GM19238 (cell line): ENCODE results near the gene ABAT.
A peak's percentile ranks its signal among the peaks of the same experiment; 100 is the strongest.
"Not testable (repeated sequence)": the region's sequence is repeated elsewhere in the genome, so short reads cannot be mapped to it uniquely, and the experiment has no call there.

ENCODE experiments used
- DNase-seq: peaks from one replicate; pipeline ENCODE4 v3.0.0; 2011; ENCODE audit warnings: low spot score; ENCODE audit not compliant: insufficient read length

The ABAT gene

DNA sequence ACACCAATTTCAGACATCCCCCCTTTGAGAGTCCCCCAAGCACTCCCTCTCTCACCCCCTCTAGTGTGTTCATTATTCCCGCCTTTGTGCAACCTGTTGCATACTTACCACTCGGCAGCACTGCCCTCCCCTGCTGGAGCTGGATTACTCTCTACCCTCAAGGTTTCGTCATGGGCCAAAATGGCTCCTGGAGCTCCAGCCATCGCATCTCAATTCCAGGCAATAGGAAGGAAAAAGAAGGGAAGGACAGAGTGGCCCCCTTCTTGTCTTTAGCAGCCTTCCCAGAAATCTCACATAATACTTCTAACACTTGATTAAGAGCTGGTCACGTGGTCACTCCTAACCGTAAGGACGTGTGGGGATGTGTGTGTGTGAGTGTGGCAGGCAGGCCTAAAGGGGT lies 102.8 kb downstream of the ABAT start:
- DNase-seq = no peak

DNA sequence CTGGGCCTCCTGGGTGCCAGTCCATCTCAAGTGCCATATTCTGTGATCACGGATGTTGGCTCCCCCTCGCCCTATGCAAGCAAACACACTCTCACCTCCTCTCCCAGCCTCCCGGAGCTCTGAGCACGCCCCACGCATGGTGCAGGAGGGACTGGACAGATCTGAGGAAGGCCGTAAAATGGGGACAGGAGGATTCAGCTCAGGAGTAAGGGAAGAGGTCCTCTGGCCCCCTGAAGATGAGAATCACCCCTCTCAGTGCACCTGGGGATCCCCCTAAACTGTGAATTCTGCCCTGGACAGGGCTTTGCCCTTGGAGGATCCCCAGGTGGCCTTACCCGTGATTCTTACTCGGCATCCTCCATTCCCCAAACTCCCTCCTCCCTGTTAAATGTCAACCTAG lies 107.4 kb downstream of the ABAT start:
- DNase-seq = no peak

DNA sequence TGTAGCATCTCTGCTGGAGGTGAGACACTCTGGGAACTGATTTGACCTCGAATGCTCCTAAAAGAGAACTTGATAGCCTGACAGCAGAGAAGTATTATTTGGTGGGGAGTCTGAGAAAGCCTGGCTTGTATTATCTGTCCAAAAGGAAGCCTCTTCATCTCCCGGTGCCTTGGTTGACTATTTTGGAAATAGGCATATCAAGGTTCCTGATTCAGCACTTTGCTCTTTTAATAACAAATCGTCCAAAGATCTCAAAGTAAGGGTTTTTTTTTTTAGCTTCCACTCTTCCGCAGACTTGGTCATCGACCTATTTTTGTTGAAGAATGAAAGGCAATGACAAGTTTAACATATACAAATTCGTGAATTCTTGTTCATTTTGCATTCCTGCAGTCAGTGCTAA lies 108.3 kb downstream of the ABAT start:
- no peak for DNase-seq

DNA sequence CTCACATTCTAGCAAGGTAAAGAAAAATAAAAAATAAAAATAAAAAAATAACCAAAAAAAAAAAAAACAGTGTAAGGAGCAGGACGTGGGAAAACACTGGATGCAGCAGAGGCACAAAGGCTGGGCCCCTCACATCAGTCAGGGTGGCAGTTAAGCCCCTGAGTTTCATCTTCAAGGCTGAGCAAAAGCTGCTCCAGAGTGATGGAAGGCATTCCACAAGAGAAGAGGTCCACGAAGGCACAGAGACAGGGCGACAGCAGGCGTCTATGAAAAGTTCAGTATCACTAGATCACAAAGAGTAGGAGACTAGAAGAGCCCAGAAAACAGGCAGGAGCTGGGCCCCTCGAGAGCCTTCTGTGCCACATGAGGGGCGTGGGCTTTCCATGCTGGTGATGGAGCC lies 111.0 kb downstream of the ABAT start:
- DNase-seq = no peak

DNA sequence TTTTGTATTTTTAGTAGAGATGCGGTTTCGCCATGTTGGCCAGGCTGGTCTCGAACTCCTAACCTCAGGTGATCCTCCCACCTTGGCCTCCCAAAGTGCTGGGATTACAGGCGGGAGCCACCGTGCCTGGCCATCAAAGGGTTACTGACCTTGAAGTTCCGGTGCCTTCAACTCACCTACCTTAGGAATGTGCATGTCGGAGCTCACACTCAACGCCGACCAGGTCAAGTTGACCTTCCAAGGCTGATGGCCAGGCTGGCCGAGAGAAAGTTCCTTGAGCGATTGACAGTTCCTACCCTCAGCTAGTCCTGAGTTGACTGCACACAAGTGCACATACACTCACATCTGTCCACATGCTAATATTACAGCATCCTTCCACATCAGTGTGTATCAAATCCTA lies 111.9 kb downstream of the ABAT start:
- DNase-seq = not testable (repeated sequence)

- no peak for DNase-seq
These were observed 114.3 kb downstream of the ABAT start for GRCh38 chr16:8788578-8789172.

DNA sequence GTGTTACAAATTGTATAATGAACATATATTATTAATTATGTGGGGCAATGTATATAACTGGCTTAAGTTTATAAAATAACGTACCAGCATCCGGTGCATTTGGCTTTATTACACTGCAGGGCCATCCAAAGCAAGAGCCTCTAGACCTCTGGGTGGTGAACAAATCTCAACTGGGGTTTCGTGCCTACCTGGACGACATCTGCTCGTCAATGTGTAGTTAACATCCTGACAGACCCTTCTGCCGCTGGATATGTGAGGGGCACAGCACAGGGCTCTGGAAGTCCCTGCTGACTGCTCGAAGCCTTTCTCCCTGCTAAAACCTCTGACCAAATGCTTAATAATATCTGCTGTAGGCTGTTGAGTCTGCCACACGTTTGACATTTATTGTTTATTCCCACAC lies 120.7 kb downstream of the ABAT start:
- no peak for DNase-seq

- no peak for DNase-seq
These were observed 121.4 kb downstream of the ABAT start for GRCh38 chr16:8795818-8796217.

- no peak for DNase-seq
These were observed 122.3 kb downstream of the ABAT start for GRCh38 chr16:8796469-8797363.

GRCh38 chr16:8797364-8798173 lies 123.2 kb downstream of the ABAT start, which contains the start of the genes PMM2 and TMEM186:
TSS of gene PMM2 (plus strand) at chr16:8797839. CDS start at chr16:8797883, 44 bp downstream.
TSS of gene TMEM186 (minus strand) at chr16:8797639. CDS start at chr16:8797614, 25 bp downstream.
- peak; percentile 95 for DNase-seq

GRCh38 chr16:8798174-8798527 lies 123.7 kb downstream of the ABAT start:
- no peak for DNase-seq

GRCh38 chr16:8798535-8799157 lies 124.2 kb downstream of the ABAT start:
- no peak for DNase-seq

DNA sequence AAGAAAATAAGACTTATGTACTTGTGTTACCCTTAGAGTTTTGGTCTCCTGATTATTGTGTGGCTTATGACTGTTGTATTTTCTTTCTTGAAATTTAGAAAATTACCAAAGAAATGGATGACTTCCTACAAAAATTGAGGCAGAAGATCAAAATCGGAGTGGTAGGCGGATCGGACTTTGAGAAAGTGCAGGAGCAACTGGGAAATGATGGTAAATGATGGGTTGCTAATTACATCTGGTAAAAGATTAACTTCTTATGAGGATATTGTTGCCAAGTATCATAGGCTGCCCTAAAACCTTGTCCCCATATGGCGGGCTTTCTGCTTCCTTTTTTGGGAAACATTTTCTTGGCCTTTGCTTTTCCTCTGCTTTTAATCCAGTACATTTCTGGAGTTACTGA lies 127.3 kb downstream of the ABAT start:
- DNase-seq = no peak

DNA sequence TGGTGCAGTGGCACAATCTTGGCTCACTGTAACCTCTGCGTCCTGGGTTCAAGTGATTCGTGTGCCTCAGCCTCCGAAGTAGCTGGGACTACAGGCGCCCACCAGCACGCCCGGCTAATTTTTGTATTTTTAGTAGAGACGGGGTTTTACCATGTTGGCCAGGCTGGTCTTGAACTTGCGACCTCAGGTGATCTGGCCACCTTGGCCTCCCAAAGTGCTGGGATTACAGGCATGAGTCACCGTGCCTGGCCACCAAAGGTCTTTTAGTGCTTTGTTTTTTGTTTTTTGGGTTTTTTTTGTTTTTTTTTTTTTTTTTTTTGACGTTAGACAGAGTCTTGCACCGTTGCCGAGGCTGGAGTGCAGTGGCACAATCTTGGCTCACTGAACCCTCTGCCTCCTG lies 129.3 kb downstream of the ABAT start:
- not testable (repeated sequence) for DNase-seq

- DNase-seq = no peak
These were observed 129.9 kb downstream of the ABAT start for GRCh38 chr16:8804313-8804712.

DNA sequence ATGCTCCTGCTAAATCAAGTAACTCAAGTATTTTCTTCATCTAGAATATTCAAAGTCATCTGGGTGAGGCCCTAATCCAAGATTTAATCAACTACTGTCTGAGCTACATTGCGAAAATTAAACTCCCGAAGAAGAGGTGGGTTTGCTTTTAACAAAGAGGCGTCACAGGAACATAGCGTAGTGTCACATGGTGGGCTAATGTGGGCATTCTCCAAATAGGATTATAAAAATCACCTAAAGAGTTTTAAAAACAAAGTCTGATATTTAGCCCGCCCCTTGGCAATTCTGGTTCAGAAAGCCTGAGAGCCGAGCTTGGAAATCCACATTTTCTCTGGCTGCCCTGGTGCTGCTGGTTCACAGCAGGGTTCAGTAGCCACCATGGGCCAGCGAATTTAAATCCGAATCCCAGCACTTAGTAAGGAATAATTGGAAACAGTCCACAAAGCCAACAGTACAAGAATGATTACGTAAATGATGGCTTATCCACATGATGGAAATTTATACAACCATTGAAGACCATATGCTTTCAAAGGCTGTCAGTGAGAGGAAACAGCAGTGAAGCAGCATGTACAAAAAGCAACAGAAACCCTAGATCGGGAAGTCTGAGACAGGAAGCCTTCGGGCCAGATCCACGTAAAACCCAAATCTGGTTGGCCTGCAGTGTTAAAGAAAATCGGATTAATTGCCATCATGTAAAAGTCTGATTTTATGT lies 132.0 kb downstream of the ABAT start:
- DNase-seq = no peak

GRCh38 chr16:8807189-8807588 lies 132.8 kb downstream of the ABAT start:
- no peak for DNase-seq

DNA sequence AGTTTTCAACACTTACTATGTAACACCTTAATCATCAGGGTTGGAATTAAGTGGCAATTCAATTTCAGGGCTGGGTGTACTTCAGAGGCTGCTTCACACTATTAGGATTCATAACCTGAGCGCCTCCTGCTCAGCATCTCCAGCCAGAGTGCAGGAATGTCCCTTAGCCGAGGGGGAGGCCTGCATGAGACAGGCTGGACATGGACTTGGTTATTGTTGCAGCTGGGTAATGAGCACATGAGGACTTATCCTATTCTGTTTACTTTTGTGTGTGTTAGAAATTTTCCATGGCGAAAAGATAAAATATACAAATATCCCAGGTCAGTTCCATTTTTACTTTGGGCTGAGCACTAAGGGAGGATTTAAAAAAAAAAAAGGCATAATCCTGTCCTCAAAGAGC lies 133.6 kb downstream of the ABAT start:
- DNase-seq = no peak

DNA sequence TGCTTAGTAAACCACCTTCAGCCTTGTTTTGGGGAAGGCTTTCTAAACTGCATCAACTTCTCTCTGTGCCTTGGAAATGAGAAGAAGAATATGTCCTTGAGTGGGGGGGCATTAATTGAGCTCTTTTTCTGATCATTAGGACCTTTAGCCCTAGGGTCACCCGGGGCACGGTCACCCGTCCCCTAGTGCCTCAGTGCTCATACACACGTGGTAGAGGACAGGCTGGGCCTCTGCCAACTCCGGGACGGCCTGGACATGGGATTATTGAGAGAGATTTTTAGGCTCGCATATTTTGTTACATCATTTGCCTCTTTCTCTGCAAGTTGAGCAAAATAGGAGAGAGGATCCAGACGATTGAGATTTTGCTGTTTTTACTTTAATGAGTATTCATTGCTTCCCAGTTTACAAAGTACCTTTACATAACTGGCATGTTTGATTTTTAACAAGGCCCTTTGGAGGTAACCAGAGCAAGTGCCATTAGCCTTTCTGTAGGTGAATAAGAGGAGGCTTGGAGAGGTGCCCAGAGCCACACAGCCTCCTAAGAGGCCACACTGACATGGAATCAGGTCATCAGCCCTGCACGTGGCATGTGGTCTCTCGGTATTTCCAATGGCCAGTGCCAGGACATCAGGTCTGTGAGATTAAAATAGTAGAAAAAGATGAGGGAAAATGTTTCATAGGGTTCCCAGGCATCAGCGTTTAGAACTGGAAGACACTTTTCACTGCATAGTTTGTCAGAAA lies 134.4 kb downstream of the ABAT start:
- no peak for DNase-seq

- no peak for DNase-seq
These were observed 137.9 kb downstream of the ABAT start for GRCh38 chr16:8812162-8812843.
